Measurements from ENCODE around the gene MAP2.

Gene MAP2

GRCh38 chr2:209451209-209451834 is 27.5 kb downstream of the MAP2 start:
- Histone ChIP-seq H2BK15ac (replicated peaks; ENCODE audit: low read depth) (no peak overlapping the region), H3K18ac (ENCODE audit: low read length) (no peak overlapping the region), H4K5ac (ENCODE audit: low read length) (no peak overlapping the region), H3K27me3 (ENCODE audit: insufficient read depth, low read length, poor library complexity) (no peaks in the 10 kb centered on the region), H3K27ac (ENCODE audit: low read depth, low read length) (no peak overlapping the region), H3K4ac (ENCODE audit: low read depth, low read length) (no peak overlapping the region), H3K56ac (ENCODE audit: low read length) (peak overlapping the region; percentile 8), H3K4me3 (ENCODE audit: low read length) (no peak overlapping the region), H3K79me1 (ENCODE audit: low read length) (no peaks in the 10 kb centered on the region), H2BK120ac (ENCODE audit: low read depth, low read length) (no peak overlapping the region), H3K36me3 (ENCODE audit: control insufficient read depth, insufficient read depth, low read length) (no peaks in the 10 kb centered on the region), H3K4me2 (ENCODE audit: low read length) (no peak overlapping the region), H3K23ac (ENCODE audit: low read length) (no peak overlapping the region), H3K4me1 (ENCODE audit: control insufficient read depth, low read depth, low read length) (peaks cover 4% of the 10 kb centered on the region), H2AK5ac (ENCODE audit: low read length) (no peak overlapping the region), H3K9ac (ENCODE audit: low read length) (no peak overlapping the region), H4K8ac (ENCODE audit: low read depth, low read length) (no peak overlapping the region), H3K79me2 (ENCODE audit: control insufficient read depth, insufficient read depth, low read length) (no peaks in the 10 kb centered on the region), H2BK5ac (ENCODE audit: low read length) (no peak overlapping the region)
- WGBS (ENCODE audit: extremely low coverage, insufficient coverage, low lambda C conversion rate), result no CpG with 5 or more reads among the region's 3 CpGs
- DNase-seq, result peak; percentile 40

- Histone ChIP-seq H2BK15ac (replicated peaks; ENCODE audit: low read depth) (no peak overlapping the region), H3K23ac (ENCODE audit: low read length) (no peak overlapping the region), H3K56ac (ENCODE audit: low read length) (no peak overlapping the region), H2BK5ac (ENCODE audit: low read length) (no peak overlapping the region), H3K4me1 (ENCODE audit: control insufficient read depth, low read depth, low read length) (peaks cover 1% of the 10 kb centered on the region), H3K79me2 (ENCODE audit: control insufficient read depth, insufficient read depth, low read length) (no peaks in the 10 kb centered on the region), H3K4me3 (ENCODE audit: low read length) (no peak overlapping the region), H3K4me2 (ENCODE audit: low read length) (no peak overlapping the region), H2BK120ac (ENCODE audit: low read depth, low read length) (no peak overlapping the region), H3K36me3 (ENCODE audit: control insufficient read depth, insufficient read depth, low read length) (no peaks in the 10 kb centered on the region), H4K5ac (ENCODE audit: low read length) (no peak overlapping the region), H3K9ac (ENCODE audit: low read length) (no peak overlapping the region), H3K27ac (ENCODE audit: low read depth, low read length) (no peak overlapping the region), H3K18ac (ENCODE audit: low read length) (no peak overlapping the region), H3K27me3 (ENCODE audit: insufficient read depth, low read length, poor library complexity) (no peaks in the 10 kb centered on the region), H3K4ac (ENCODE audit: low read depth, low read length) (no peak overlapping the region), H3K79me1 (ENCODE audit: low read length) (no peaks in the 10 kb centered on the region), H4K8ac (ENCODE audit: low read depth, low read length) (no peak overlapping the region), H2AK5ac (ENCODE audit: low read length) (no peak overlapping the region)
- DNase-seq, result no peak
These were observed 32.6 kb downstream of the MAP2 start for GRCh38 chr2:209456489-209456888.

- Histone ChIP-seq H2BK5ac (ENCODE audit: low read length) (no peak overlapping the region), H3K4ac (ENCODE audit: low read depth, low read length) (no peak overlapping the region), H3K18ac (ENCODE audit: low read length) (no peak overlapping the region), H3K4me3 (ENCODE audit: low read length) (no peak overlapping the region), H4K8ac (ENCODE audit: low read depth, low read length) (no peak overlapping the region), H3K9ac (ENCODE audit: low read length) (no peak overlapping the region), H2BK120ac (ENCODE audit: low read depth, low read length) (no peak overlapping the region), H3K79me1 (ENCODE audit: low read length) (no peaks in the 10 kb centered on the region), H3K27ac (ENCODE audit: low read depth, low read length) (no peak overlapping the region), H3K27me3 (ENCODE audit: insufficient read depth, low read length, poor library complexity) (no peaks in the 10 kb centered on the region), H3K79me2 (ENCODE audit: control insufficient read depth, insufficient read depth, low read length) (no peaks in the 10 kb centered on the region), H2BK15ac (replicated peaks; ENCODE audit: low read depth) (no peak overlapping the region), H2AK5ac (ENCODE audit: low read length) (no peak overlapping the region), H3K4me2 (ENCODE audit: low read length) (no peak overlapping the region), H4K5ac (ENCODE audit: low read length) (no peak overlapping the region), H3K23ac (ENCODE audit: low read length) (no peak overlapping the region), H3K36me3 (ENCODE audit: control insufficient read depth, insufficient read depth, low read length) (no peaks in the 10 kb centered on the region), H3K56ac (ENCODE audit: low read length) (no peak overlapping the region), H3K4me1 (ENCODE audit: control insufficient read depth, low read depth, low read length) (no peaks in the 10 kb centered on the region)
- no CpG with 5 or more reads among the region's 3 CpGs for WGBS (ENCODE audit: extremely low coverage, insufficient coverage, low lambda C conversion rate)
- no peak for DNase-seq
These were observed 34.4 kb downstream of the MAP2 start for GRCh38 chr2:209458008-209458979.

- Histone ChIP-seq H3K9ac (ENCODE audit: low read length) (no peak overlapping the region), H3K79me2 (ENCODE audit: control insufficient read depth, insufficient read depth, low read length) (no peaks in the 10 kb centered on the region), H3K36me3 (ENCODE audit: control insufficient read depth, insufficient read depth, low read length) (no peaks in the 10 kb centered on the region), H3K27ac (ENCODE audit: low read depth, low read length) (no peak overlapping the region), H3K4ac (ENCODE audit: low read depth, low read length) (no peak overlapping the region), H3K79me1 (ENCODE audit: low read length) (no peaks in the 10 kb centered on the region), H2BK15ac (replicated peaks; ENCODE audit: low read depth) (no peak overlapping the region), H3K4me2 (ENCODE audit: low read length) (no peak overlapping the region), H3K18ac (ENCODE audit: low read length) (no peak overlapping the region), H2BK120ac (ENCODE audit: low read depth, low read length) (no peak overlapping the region), H3K23ac (ENCODE audit: low read length) (no peak overlapping the region), H3K56ac (ENCODE audit: low read length) (no peak overlapping the region), H3K4me3 (ENCODE audit: low read length) (no peak overlapping the region), H4K8ac (ENCODE audit: low read depth, low read length) (no peak overlapping the region), H3K4me1 (ENCODE audit: control insufficient read depth, low read depth, low read length) (no peaks in the 10 kb centered on the region), H2BK5ac (ENCODE audit: low read length) (no peak overlapping the region), H3K27me3 (ENCODE audit: insufficient read depth, low read length, poor library complexity) (no peaks in the 10 kb centered on the region), H4K5ac (ENCODE audit: low read length) (no peak overlapping the region), H2AK5ac (ENCODE audit: low read length) (no peak overlapping the region)
- WGBS (ENCODE audit: extremely low coverage, insufficient coverage, low lambda C conversion rate), result no CpG with 5 or more reads among the region's 2 CpGs
- no peak for DNase-seq
These were observed 35.5 kb downstream of the MAP2 start for GRCh38 chr2:209459359-209459758.

GRCh38 chr2:209460151-209460761 is 36.4 kb downstream of the MAP2 start:
- no peak overlapping the region for H4K8ac ChIP-seq (ENCODE audit: low read depth, low read length)
- H2AK5ac ChIP-seq (ENCODE audit: low read length), result no peak overlapping the region
- no peak overlapping the region for H2BK15ac ChIP-seq (replicated peaks; ENCODE audit: low read depth)
- no peaks in the 10 kb centered on the region for H3K36me3 ChIP-seq (ENCODE audit: control insufficient read depth, insufficient read depth, low read length)
- no peak overlapping the region for H3K4me2 ChIP-seq (ENCODE audit: low read length)
- DNase-seq, result no peak
- H3K9ac ChIP-seq (ENCODE audit: low read length), result no peak overlapping the region
- H3K23ac ChIP-seq (ENCODE audit: low read length), result no peak overlapping the region
- no peaks in the 10 kb centered on the region for H3K79me2 ChIP-seq (ENCODE audit: control insufficient read depth, insufficient read depth, low read length)
- no peaks in the 10 kb centered on the region for H3K27me3 ChIP-seq (ENCODE audit: insufficient read depth, low read length, poor library complexity)
- H2BK5ac ChIP-seq (ENCODE audit: low read length), result no peak overlapping the region
- no peak overlapping the region for H3K56ac ChIP-seq (ENCODE audit: low read length)
- no peak overlapping the region for H3K27ac ChIP-seq (ENCODE audit: low read depth, low read length)
- H4K5ac ChIP-seq (ENCODE audit: low read length), result no peak overlapping the region
- H3K4me3 ChIP-seq (ENCODE audit: low read length), result no peak overlapping the region
- H3K4me1 ChIP-seq (ENCODE audit: control insufficient read depth, low read depth, low read length), result no peaks in the 10 kb centered on the region
- H3K79me1 ChIP-seq (ENCODE audit: low read length), result no peaks in the 10 kb centered on the region
- no peak overlapping the region for H3K18ac ChIP-seq (ENCODE audit: low read length)
- no peak overlapping the region for H2BK120ac ChIP-seq (ENCODE audit: low read depth, low read length)
- WGBS (ENCODE audit: extremely low coverage, insufficient coverage, low lambda C conversion rate), result no CpG with 5 or more reads among the region's 5 CpGs
- no peak overlapping the region for H3K4ac ChIP-seq (ENCODE audit: low read depth, low read length)

Measured in mesendoderm (in vitro differentiated cells).